Medulla oblongata (tissue), 1 donor: Measurements from ENCODE around the gene CDK6.
A peak's percentile ranks its signal among the peaks of the same experiment; 100 is the strongest.

ENCODE experiments used
- DNase-seq: peaks from one replicate; pipeline ENCODE4 v3.0.0-alpha.2; 2015; ENCODE audit errors: extremely low spot score

Gene CDK6

GRCh38 chr7:92827464-92828120, 8.8 kb downstream of the CDK6 start:
- no peak for DNase-seq

GRCh38 chr7:92826258-92826938, 10.0 kb downstream of the CDK6 start:
- DNase-seq, result no peak

GRCh38 chr7:92824901-92825480, 11.4 kb downstream of the CDK6 start:
- DNase-seq, result no peak

GRCh38 chr7:92824450-92824849, 11.9 kb downstream of the CDK6 start:
- DNase-seq, result no peak

GRCh38 chr7:92823042-92823441, 13.3 kb downstream of the CDK6 start:
- no peak for DNase-seq

- no peak for DNase-seq
These were observed 16.2 kb downstream of the CDK6 start for GRCh38 chr7:92820191-92820590.

GRCh38 chr7:92817398-92817797, 19.0 kb downstream of the CDK6 start:
- no peak for DNase-seq

GRCh38 chr7:92815412-92815811, 21.0 kb downstream of the CDK6 start:
- no peak for DNase-seq

- DNase-seq, result no peak
These were observed 22.9 kb downstream of the CDK6 start for GRCh38 chr7:92813390-92814024.

GRCh38 chr7:92811158-92811557, 25.2 kb downstream of the CDK6 start:
- DNase-seq, result no peak

- DNase-seq, result peak; percentile 81
These were observed 26.4 kb downstream of the CDK6 start for GRCh38 chr7:92809760-92810573.

- no peak for DNase-seq
These were observed 27.0 kb downstream of the CDK6 start for GRCh38 chr7:92809397-92809759.

GRCh38 chr7:92808635-92809034, 27.7 kb downstream of the CDK6 start:
- no peak for DNase-seq

- DNase-seq, result no peak
These were observed 28.4 kb downstream of the CDK6 start for GRCh38 chr7:92808006-92808405.

- no peak for DNase-seq
These were observed 29.9 kb downstream of the CDK6 start for GRCh38 chr7:92806496-92806895.

GRCh38 chr7:92802406-92802805, 34.0 kb downstream of the CDK6 start:
- DNase-seq, result no peak

- DNase-seq, result no peak
These were observed 36.7 kb downstream of the CDK6 start for GRCh38 chr7:92799446-92800211.

GRCh38 chr7:92798517-92799249, 37.7 kb downstream of the CDK6 start:
- no peak for DNase-seq

GRCh38 chr7:92797693-92798092, 38.7 kb downstream of the CDK6 start:
- peak; percentile 16 for DNase-seq

- no peak for DNase-seq
These were observed 39.1 kb downstream of the CDK6 start for GRCh38 chr7:92797284-92797683.

- DNase-seq, result no peak
These were observed 41.5 kb downstream of the CDK6 start for GRCh38 chr7:92794831-92795230.
